NCI-H2081 (cell line): Measurements from ENCODE around the gene BLMH.

Experiments
- DNase-seq, 2 experiments: peaks; one replicate each; lab custom pipeline; 2025; lab: John Stamatoyannopoulos, UW

BLMH gene

DNA sequence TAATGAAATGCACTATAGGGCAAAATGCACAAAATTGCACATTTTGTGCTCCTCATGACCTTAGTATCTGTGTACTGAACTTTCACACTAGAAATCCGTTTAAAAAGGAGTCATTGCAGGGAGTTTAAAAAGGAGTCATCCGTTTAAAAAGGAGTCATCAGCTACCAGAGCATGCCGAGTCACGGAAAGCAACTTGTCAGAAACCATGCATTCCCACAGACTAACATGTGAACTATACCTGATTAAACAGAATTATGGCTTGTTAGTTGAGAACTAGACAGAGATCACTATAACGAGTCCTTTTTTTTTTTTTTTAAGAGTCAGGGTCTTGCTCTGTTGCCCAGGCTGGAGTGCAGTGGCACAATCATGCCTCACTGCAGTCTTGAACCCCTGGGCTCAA lies 92.1 kb downstream of the BLMH start:
- no peak for DNase-seq
